ENCODE results near the gene ICAM2. TPM values are rescaled to one million over a fixed set of nuclear protein-coding genes. Genes with fewer than 3 reads are reported as not detected.

Gene ICAM2
- total and polyA plus RNA-seq, 2 donors (not counting 1 experiment from before 2014, with no cell fraction given): 48.7 to 149 TPM

- Histone ChIP-seq H3K79me2 (ENCODE audit: control insufficient read depth, insufficient read depth, low read length) (no peaks in the 10 kb centered on the region), H2AFZ (ENCODE audit: insufficient read depth, low read depth, low read length, poor library complexity, severe bottlenecking) (no peak overlapping the region), H3K9ac (ENCODE audit: low read length) (no peak overlapping the region), H3K4me2 (replicated peaks; ENCODE audit: low read depth, low read length, poor library complexity, severe bottlenecking) (no peak overlapping the region), H3K27me3 (replicated peaks in 1 of 4; ENCODE audit: control extremely low read depth in 1 of 4, control insufficient read depth in 3 of 4, insufficient read depth in 4 of 4, low read length in 3 of 4) (no peaks in the 10 kb centered on the region), H4K20me1 (ENCODE audit: control insufficient read depth, insufficient read depth, low read length, poor library complexity, severe bottlenecking) (no peaks in the 10 kb centered on the region), H3K4me1 (ENCODE audit: control insufficient read depth in 2 of 2, insufficient read depth in 2 of 2, low read length in 2 of 2) (peaks cover 16 to 17% of the 10 kb centered on the region in 2 donors), H3K9me3 (ENCODE audit: control extremely low read depth in 1 of 3, control insufficient read depth in 2 of 3, insufficient read depth in 1 of 3, low read length in 2 of 3) (no peaks in the 10 kb centered on the region), H3K4me3 (ENCODE audit: control extremely low read depth in 1 of 5, extremely low read depth in 1 of 5, insufficient read depth in 1 of 5, low read depth in 2 of 5, low read length in 4 of 5) (no peak overlapping the region), H3K36me3 (replicated peaks in 1 of 2; ENCODE audit: control extremely low read depth in 1 of 2, control insufficient read depth in 1 of 2, extremely low read depth in 1 of 2, insufficient read depth in 2 of 2, low read length in 1 of 2) (no peaks in the 10 kb centered on the region), H3K27ac (ENCODE audit: low read length in 2 of 2) (no peak overlapping the region)
- ChIA-PET POLR2A (interaction anchor here (0.6 kb wide), 1 partner anchor 34 kb away, joined by 4 read pairs; no protein-coding TSS in a partner anchor), CTCF (interaction anchor here (0.7 to 2.7 kb wide), 5 partner anchors 14 to 142 kb away, joined by 3 to 15 read pairs (median 9); partner anchors contain the start of gene GH1)
- ATAC-seq (ENCODE audit: low read depth) (no peak), DNase-seq (no peak)
- H3K27ac Mint-ChIP-seq: no peak overlapping the region
- H3K4me3 Mint-ChIP-seq: no peak overlapping the region
- H3K27me3 Mint-ChIP-seq: no peaks in the 10 kb centered on the region
- TF ChIP-seq EZH2 (IDR thresholded peaks at IDR 0.05; ENCODE audit: borderline replicate concordance, insufficient read depth, low read depth, low read length, poor library complexity, severe bottlenecking) (no peak), CTCF (IDR thresholded peaks at IDR 0.05) (no peak)
- WGBS (ENCODE audit: insufficient coverage): 87% methylated on average over 5 of the region's 5 CpGs
- peaks cover 27% of the 10 kb centered on the region for H3K4me1 Mint-ChIP-seq
- intact Hi-C loops (cut with micrococcal nuclease): loop anchor here (5.0 kb wide), 1 partner anchor 71 kb away; the partner anchor contains the start of gene ERN1
- no peaks in the 10 kb centered on the region for H3K9me3 Mint-ChIP-seq (ENCODE audit: insufficient read depth)
These were observed 40.9 kb upstream of the ICAM2 start for GRCh38 chr17:64061178-64061898.

GRCh38 chr17:64060331-64060730, 39.9 kb upstream of the ICAM2 start:
- Histone ChIP-seq H3K4me1 (ENCODE audit: control insufficient read depth in 2 of 2, insufficient read depth in 2 of 2, low read length in 2 of 2) (peaks cover 17 to 23% of the 10 kb centered on the region in 2 donors), H3K4me3 (ENCODE audit: control extremely low read depth in 1 of 5, extremely low read depth in 1 of 5, insufficient read depth in 1 of 5, low read depth in 2 of 5, low read length in 4 of 5) (no peak overlapping the region), H2AFZ (ENCODE audit: insufficient read depth, low read depth, low read length, poor library complexity, severe bottlenecking) (no peak overlapping the region), H3K9ac (ENCODE audit: low read length) (no peak overlapping the region), H3K27ac (ENCODE audit: low read length in 2 of 2) (no peak overlapping the region), H3K9me3 (ENCODE audit: control extremely low read depth in 1 of 3, control insufficient read depth in 2 of 3, insufficient read depth in 1 of 3, low read length in 2 of 3) (no peaks in the 10 kb centered on the region), H4K20me1 (ENCODE audit: control insufficient read depth, insufficient read depth, low read length, poor library complexity, severe bottlenecking) (no peaks in the 10 kb centered on the region), H3K4me2 (replicated peaks; ENCODE audit: low read depth, low read length, poor library complexity, severe bottlenecking) (no peak overlapping the region), H3K27me3 (replicated peaks in 1 of 4; ENCODE audit: control extremely low read depth in 1 of 4, control insufficient read depth in 3 of 4, insufficient read depth in 4 of 4, low read length in 3 of 4) (no peaks in the 10 kb centered on the region), H3K79me2 (ENCODE audit: control insufficient read depth, insufficient read depth, low read length) (no peaks in the 10 kb centered on the region), H3K36me3 (replicated peaks in 1 of 2; ENCODE audit: control extremely low read depth in 1 of 2, control insufficient read depth in 1 of 2, extremely low read depth in 1 of 2, insufficient read depth in 2 of 2, low read length in 1 of 2) (peaks cover 0 to 2% of the 10 kb centered on the region in 2 experiments)
- 11% methylated on average over 3 of the region's 5 CpGs for WGBS (ENCODE audit: insufficient coverage)
- no peak overlapping the region for H3K27ac Mint-ChIP-seq
- TF ChIP-seq CTCF (IDR thresholded peaks at IDR 0.05): no peak
- no peak for TF ChIP-seq EZH2 (IDR thresholded peaks at IDR 0.05; ENCODE audit: borderline replicate concordance, insufficient read depth, low read depth, low read length, poor library complexity, severe bottlenecking)
- no peak overlapping the region for H3K4me3 Mint-ChIP-seq
- no peaks in the 10 kb centered on the region for H3K9me3 Mint-ChIP-seq (ENCODE audit: insufficient read depth)
- no peak for ATAC-seq (ENCODE audit: low read depth)
- intact Hi-C loops (cut with micrococcal nuclease): loop anchor here (5.0 kb wide), 1 partner anchor 72 kb away; the partner anchor contains the start of gene ERN1
- ChIA-PET CTCF (interaction anchor here (1.7 to 2.5 kb wide), 2 partner anchors 32 to 73 kb away, joined by 7 to 10 read pairs; no protein-coding TSS in a partner anchor), POLR2A (no interaction called here)
- H3K4me1 Mint-ChIP-seq: peaks cover 30% of the 10 kb centered on the region
- H3K27me3 Mint-ChIP-seq: no peaks in the 10 kb centered on the region
- no peak for DNase-seq
